COR-L47 (cell line): ENCODE data around the gene SERPINI1.

Experiments used
- DNase-seq: peaks from one replicate; lab custom pipeline; 2025; lab: John Stamatoyannopoulos, UW

SERPINI1 gene, protein sequence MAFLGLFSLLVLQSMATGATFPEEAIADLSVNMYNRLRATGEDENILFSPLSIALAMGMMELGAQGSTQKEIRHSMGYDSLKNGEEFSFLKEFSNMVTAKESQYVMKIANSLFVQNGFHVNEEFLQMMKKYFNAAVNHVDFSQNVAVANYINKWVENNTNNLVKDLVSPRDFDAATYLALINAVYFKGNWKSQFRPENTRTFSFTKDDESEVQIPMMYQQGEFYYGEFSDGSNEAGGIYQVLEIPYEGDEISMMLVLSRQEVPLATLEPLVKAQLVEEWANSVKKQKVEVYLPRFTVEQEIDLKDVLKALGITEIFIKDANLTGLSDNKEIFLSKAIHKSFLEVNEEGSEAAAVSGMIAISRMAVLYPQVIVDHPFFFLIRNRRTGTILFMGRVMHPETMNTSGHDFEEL

DNA sequence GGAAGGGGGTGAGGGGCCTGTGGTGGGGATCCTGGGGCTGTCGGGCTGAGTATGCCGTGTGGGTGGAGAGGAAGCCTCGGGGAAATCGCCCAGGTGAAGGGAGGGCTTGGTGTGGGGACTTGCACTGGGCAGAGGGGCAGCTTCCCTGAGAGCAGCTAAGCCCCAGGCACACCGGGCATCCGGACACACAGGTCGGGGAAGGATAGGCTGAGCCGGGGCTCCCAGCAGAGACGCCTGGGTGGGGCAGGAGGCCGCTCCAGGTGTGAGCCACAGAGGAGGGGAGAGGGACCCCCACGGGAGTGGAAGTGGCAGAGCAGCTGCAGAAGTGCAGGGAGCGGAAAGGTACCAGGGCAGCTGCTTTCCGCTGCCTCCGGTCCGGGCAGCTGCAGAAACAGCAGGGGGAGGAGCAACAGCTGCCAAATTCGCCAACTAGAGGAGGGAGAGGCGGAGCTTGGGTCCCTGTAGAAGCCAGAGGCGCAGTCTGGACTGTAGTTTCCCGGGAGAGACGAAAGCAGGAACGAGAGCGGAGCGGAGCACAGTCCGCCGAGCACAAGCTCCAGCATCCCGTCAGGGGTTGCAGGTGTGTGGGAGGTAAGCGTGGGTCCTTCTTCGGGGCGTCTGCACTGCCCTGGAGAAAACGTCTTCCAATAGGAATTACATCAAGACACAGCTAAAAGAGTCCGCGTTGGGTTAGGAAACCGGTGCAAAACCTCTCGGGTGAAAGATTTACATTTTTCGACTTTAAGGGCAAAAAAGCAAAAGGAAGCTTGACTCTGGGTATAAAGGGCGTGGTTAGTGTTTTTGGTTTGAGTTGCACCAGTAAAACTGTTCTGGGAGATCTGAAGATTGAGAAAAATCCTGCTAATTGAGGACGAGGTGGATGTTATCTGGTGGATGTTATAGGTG is at the start of gene SERPINI1:
Gene SERPINI1, plus strand, starts transcription at position 489 of the 906 bp plus-strand sequence. CDS start 53,408 bp downstream, outside the sequence.
- DNase-seq: peak; percentile 97

DNA sequence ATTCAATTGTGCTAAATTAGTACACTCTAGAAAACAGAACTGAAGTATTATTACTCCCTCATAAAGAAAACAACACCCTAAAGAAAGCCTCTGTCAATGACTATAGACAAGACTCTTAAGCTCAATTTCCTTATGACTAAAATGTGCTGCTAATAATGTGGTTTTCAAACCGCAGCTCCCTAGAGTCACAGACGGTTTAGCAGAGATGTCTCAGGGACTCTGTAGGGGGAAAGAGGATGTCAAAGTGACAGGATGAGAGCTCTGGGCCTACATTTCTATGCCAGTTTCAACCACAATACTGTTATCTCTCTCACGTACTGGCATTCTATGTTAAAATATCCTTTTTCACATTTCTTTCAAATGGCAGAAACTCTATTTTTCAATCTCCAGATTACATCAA is 44.2 kb upstream of the SERPINI1 start:
- no peak for DNase-seq

DNA sequence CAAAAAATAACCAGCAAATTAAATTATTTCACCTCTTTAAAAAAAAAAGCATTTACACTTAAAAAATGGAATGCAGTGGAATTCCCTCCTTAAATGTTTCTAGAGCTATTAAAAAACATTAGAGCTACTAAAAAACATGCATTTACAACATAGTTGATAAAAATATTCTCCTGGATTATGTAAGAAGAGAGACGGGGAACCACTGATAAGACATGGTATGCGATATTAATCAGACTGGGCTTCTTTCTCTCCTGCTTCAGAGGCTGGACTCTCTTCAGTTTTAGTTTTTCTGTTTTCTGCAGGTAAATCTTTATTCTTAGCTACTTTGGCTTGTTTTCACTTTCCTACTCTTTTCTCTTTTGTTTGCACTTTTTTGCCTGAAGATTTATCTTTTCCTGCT is 41.4 kb upstream of the SERPINI1 start:
- DNase-seq: no peak

DNA sequence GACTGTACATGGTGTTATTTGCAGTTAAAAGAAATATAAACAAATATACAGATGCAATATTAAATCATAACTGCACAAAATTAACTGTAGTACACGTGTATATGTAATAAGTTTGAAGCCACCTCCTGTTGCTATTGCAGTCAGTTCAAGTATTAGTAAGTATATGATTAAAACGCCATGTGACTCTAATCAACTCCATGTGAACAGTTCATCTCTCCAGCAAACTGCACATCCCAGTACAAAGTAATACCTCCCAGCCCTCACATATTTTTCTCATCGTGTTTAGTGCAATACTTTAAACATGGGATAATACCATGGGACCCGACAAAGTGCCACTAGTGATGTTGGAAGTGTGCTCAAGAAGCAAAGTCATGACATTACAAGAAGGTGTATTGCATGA is 35.5 kb upstream of the SERPINI1 start:
- no peak for DNase-seq

DNA sequence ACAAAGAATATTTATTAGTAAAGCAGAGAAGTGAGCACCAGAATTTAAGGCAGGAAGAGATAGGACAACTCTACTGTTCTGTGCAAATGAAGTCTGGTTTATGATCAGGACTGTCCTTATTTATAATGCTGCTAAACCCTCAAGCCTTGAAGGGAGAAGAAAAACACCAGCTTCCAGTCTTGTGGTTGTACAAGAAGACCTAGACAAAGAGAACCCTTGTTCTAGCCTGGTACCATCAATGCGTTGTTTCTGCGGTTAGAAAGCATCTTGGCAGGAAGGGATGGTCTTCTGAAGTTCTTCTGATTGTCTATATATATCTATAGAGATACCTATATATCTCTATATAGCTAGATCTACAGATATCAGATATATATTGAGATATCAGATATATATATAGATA is 34.6 kb upstream of the SERPINI1 start:
- no peak for DNase-seq

DNA sequence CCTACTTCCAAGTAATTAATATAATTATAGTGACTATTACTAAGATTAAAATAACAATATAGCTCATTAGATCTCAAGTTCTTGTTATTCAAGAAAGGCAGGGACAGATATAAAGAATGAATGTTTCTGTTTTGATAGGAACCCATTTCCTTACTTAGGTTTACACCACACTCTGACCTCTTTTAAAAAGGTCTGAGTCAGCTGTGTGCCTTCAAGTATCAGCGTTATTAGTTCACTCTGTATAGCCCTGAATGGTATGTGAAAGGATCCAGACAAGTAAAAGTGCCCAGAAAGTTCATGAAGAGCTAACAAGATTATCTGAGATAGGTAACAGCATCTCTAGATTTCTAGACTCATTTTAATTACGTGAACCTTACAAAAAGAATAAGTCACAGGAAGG is 29.7 kb upstream of the SERPINI1 start:
- DNase-seq: no peak

DNA sequence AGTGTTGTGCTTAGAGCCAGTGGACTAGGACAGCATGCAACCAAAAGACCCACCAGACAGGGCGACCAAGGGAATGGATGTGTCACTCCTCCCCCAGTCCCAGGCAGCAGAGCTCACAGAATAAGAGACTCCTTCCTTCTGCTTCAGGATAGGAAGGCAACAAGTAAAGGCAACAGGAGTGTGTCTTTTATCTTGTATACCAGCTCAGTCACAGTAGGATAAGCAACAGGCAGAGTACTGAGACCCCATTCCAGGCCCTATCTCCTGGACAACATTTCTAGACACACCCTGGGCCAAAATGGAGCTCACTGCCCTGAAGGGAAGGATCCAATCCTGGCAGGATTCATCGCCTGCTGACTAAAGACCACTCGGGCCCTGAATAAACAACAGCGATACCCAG is 25.8 kb upstream of the SERPINI1 start:
- no peak for DNase-seq

DNA sequence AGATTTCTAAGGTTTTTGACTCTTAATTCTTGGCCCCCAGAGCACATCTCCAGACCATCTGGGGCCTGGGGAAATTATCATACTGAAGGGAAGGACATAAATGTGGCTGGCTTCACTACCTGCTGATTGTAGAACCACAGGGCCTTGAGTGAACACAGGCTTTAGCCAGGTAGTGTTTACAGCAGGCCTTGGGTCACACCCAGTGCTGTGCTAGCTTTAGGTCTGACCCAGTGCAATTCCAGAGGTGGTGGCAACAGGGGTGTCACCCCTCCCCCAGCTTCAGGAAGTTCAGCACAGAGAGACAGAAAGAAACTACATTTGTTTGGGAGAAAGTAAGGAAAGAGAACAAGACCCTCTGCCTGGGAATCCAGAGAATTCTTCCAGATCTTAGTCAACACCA is 25.0 kb upstream of the SERPINI1 start:
- no peak for DNase-seq

DNA sequence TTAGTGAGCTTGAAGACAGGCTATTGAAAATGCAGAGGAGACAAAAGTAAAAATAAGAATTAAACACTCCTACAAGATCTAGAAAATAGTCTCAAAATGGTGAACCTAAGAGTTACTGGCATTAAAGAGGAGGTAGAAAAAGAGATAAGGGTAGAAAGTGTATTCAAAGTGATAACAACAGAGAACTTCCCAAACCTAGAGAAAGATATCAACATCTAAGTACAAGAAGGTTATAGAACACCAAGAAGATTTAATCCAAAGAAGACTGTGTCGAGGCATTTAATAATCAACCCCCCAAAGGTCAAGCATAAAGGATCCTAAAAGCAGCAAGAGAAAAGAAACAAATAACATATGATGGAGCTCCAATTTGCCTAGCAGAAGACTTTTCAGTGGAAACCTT is 24.1 kb upstream of the SERPINI1 start:
- no peak for DNase-seq

DNA sequence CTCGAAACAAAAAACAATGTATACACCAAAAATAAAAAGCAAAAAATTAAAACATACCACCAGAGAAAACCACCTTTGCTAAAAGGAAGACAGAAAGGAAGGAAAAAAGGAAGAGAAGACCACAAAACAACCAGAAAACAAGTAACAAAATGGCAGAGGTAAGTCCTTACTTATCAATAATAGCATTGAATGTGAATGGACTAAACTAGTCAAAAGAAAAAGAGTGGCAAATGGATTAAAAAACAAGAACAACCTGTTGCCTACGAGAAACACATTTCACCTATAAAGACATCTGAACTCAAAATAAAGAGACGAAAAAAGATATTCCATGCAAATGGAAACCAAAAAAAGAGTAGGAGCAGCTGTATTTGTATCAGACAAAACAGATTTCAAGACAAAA is 23.1 kb upstream of the SERPINI1 start:
- no peak for DNase-seq

DNA sequence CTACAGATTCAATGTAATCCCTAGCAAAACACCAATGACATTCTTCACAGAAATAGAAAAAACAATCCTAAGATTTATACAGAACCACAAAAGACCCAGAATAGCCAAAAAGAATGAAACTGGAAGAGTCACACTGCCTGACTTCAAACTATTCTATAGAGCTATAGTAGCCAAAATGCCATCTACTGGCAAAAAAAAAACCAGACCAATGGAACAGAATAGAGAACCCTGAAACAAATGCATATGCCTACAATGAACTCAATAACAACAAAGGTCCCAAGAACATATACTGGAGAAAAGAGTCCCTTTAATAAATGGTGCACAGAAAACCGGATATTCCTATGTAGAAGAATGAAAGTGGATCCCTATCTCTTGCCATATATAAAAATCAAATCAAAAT is 20.6 kb upstream of the SERPINI1 start:
- no peak for DNase-seq

DNA sequence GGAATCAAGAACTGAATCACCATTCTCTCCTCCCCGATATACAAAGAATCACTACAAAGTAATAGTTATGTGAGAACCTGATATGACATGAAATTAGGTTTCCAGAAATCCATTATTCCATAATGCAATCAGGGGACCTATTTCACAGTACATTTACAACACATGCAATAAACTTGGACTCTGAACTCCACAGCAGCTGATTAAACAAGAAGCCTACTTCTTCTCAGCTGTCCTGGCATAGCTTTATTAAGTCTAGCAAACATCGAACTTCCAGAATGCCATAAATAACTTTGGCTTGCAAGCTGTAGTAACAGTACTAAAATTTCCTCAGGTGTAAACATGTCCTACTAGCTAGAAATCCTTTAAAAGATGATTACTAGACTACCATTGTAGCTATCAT is 18.6 kb upstream of the SERPINI1 start:
- no peak for DNase-seq

DNA sequence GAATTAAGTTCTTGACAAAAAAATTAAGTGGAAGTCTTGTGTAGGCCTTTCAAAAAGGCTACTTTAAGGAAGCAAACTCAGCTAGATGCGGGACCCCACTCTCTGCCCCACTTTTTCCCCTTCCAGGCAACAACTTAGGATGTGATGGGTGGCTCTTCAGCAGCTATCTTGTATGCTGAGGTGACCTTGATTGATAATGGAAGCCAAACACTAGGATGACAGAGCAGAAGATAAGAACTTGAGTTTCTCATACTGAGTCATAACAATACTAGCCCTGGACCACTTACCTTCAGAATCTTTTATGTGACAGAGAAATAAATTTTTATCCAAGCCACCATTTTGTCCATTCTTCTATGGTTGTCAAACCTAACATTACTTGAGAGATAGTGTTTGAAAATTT is 16.9 kb upstream of the SERPINI1 start:
- no peak for DNase-seq

DNA sequence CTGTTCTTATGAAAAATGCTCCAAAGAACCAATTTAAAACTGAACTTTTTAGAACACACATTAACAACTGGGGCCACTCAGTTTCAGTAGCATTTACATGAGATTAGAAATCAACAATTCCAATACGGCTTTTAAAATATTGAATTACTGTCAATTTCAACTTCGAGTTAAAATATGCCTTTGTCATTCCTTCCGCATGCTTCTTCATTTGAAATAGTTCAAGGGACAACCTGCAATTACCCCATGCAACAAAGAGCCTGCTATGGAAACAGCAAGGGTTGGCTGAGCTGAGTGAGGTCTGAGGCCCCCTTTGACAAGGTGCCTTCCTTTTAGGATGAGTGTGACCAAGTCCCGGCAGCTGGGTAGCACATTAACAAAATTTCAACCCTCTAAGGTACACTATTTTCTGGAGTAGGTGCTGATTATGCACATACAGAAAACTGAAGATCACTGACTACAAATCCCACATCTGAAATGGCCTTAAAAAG is 12.5 kb upstream of the SERPINI1 start:
- DNase-seq: no peak

DNA sequence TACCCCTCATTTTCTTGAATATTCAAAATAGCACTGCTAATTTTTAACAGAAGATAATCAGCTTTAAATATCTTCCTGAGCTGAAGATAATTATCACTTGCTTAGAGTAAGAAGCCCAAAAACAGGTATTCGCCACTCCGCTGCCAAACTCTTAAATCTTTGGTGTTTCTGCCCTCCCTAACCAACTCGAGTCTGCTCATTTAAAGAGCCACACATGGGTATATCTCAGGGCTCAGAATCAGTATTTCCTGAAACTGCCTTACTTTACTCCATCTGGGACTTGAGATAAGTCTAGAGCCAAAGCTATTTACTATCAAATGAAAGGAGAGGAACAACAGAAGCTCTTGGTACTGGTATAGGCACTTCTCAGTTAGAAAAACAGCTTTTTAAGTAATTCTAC is 11.6 kb upstream of the SERPINI1 start:
- no peak for DNase-seq

DNA sequence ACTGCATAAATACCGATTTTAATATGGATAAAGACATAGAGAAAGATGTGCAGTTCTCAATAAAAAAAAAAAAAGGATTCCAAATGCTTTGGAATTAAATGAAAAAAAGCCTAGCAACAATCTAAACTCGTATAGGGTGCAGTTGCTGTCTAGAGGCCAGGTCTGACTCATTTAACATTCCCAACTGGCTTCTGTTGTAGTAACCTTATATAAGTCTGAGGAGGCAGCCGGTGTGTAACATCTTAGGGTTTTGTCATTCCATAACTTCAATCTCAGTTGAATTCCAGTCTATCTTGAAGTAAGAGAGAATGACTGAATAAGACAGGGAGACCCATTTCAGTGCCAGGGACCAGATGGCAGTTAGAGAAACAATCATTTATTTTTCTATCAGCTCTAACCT is 7.3 kb upstream of the SERPINI1 start:
- DNase-seq: no peak

DNA sequence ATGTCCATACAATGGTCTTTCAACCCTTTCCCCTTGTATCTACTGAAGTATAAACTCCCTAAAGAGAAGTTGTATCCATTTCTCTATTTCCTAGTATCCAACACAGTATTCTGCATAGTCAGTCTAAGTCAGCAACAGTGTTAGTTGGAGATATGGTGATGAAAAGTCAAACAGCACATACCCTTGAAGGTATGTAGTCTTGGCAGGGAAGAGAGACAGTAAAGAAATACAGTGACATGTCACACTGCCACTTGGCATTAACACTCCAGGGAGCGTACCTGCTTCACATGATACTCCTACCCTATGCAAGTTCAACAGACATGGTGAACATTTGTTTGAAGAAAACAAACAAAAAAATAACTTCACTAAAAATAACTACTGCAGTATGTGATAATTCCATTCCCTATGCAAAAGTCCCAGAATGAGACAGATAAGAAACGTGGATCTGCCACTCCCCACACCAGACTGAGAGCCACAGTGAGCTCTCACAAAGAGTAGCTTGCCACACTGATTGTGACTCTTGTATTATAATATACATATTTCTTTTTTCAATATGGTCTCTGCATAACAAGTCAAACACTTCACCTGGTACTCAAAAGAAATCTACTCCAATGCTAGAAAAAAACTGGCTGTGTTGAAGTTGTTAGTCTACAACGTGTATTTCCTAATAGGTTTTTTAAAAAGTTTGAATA is 6.7 kb upstream of the SERPINI1 start:
- no peak for DNase-seq

DNA sequence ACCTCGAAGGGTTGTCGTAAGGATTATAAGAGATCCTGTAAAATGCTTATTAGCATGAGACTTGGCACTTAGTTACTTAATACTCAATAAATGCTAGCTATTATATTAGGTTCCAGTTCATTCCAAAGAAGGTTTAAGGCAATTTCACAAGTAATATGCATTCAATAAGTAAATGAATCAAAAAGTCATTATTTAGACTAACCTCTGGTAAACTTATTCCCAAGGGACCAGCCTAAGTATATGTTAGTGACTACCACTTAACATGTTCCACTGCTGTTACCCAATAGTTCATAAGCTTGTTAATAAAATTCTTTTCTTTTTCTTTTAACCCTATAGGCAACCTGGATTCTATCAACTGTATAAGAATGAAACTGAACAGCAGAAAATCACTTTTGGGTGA is 5.9 kb upstream of the SERPINI1 start:
- no peak for DNase-seq

DNA sequence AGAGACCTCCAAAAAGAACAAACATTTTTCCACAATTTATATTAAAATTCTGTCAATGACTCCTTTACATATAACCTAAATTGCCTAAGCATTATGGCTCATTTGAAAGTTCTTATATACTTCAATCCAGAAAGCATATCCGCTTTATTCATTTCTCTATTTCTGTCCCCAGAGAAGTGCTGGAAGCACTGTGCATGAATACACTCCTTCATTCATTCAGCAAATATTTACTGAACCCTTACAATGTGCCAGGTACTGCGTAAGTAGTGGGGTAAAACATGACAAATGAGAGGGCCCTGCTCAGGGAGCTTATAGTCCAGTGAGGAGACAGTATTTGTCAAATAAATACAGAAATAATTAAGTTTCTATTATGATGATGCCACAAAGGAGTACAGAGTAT is 4.1 kb upstream of the SERPINI1 start:
- no peak for DNase-seq

DNA sequence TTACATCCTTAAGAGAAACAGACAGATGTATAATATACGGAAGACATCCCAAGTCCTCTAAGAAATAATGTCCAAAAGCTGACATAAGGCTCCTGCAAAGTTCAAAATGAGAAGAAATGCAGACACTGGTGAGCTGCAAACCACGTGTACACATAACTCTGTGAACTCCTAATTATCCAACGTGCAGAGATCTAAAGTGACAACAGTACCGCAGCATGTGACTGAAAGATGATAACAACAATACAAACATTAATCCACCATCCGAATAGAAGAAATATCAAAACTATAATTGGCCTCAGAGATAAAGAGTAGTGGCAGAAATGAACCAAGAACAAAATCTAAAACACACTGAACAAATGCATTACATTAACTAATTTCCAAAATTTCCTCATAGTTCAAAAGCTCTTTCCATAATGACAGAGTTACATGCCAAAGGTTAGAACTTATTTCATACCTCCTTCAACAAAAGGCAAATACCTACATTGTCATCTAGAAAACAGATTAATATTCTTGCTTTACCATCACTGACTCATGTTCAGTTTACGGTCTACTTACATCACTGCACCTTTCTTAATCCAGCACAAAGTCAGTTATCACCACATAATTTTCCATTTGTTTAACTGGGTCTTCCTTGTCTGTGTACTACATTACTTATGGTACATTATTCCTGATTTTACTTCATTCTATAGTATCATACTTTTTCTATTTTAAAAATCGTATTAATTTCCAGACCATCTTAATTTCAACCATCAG is 3.0 kb upstream of the SERPINI1 start:
- DNase-seq: no peak

DNA sequence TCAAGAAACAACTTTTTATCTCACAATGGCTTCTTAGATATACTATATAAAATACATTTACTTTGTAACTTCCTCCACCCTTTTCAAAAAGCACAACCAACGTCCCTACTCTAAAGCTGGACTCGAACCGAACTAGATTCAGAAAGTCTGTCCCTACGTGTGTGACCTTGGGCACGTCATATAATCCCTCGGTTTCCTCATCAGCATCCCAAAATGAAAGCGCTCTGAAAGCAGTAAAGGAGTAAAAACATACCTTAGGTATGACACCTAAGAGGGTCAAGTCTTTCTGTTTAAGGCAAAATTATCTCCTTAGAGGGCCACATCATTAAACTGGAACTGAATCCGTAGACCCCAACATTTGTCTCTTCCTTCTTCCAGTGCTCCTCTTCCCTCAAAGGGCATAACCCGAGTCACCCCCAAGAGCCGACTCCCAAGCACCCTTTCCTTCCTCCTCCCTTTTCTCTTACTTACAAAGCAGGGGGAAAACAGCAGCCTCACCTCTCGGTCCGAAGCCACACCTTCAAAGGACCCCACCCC is 1.5 kb upstream of the SERPINI1 start:
- DNase-seq: no peak
